Activated CD8-positive, alpha-beta memory T cell treated with anti-CD3 and anti-CD28 coated beads, Interleukin-2, amount 50 U/mL, for 4 hours (primary cell): ENCODE results near the gene RAP1GDS1.
"Not testable (repeated sequence)": the region's sequence is repeated elsewhere in the genome, so short reads cannot be mapped to it uniquely, and the experiment has no call there.

Source experiments
- DNase-seq: peaks from one replicate; pipeline ENCODE4 v3.0.0-alpha.2; 2020

The RAP1GDS1 gene

GRCh38 chr4:98260579-98261404, at the start of gene RAP1GDS1:
RAP1GDS1 (plus strand) TSS chr4:98261384; CDS start chr4:98261566, 182 bp downstream.
- DNase-seq = peak; percentile 93

GRCh38 chr4:98222306-98222705, 38.9 kb upstream of the RAP1GDS1 start:
- DNase-seq = no peak

DNA sequence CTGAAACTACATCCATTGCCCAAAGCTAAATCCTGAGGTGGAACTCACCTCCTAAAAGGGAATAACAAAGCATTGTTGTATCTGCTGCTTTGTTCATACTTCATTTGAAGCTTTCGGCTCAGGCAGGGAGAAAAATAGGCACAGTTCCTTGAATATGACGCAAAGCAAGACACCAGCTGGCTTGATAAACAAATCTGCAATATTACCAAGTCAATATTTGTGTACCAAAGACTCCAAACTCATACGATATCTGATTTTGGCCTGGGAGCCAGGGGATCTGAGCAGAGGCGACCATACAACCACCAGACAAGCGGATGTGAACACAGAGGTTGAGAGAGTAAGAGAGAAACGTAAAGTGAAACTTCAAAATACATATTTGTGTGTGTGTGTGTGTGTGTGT, 34.8 kb upstream of the RAP1GDS1 start:
- DNase-seq = no peak

- no peak for DNase-seq
Observed at GRCh38 chr4:98230961-98231360, 30.2 kb upstream of the RAP1GDS1 start.

DNA sequence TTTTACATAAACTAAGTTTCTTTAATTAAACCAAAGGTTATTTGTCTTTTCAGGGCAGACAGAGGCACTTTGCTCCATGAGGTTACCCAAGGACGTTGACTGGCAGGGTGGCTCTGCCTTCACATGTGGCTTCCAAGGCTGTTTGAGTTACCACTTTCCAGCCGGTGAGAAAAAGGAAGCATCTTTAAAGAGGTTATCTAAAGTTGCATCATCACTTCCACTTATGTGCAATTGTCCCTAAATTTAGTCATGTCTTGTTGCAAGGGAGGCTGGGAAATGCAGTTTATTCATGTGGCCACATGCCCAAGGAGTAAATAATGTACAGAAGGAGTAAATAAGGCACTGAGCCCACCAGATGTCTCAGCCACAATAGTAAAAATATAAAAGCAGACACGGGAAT, 29.0 kb upstream of the RAP1GDS1 start:
- no peak for DNase-seq

GRCh38 chr4:98237204-98237603, 24.0 kb upstream of the RAP1GDS1 start:
- DNase-seq = no peak

- no peak for DNase-seq
Observed at GRCh38 chr4:98242063-98242462, 19.1 kb upstream of the RAP1GDS1 start.

DNA sequence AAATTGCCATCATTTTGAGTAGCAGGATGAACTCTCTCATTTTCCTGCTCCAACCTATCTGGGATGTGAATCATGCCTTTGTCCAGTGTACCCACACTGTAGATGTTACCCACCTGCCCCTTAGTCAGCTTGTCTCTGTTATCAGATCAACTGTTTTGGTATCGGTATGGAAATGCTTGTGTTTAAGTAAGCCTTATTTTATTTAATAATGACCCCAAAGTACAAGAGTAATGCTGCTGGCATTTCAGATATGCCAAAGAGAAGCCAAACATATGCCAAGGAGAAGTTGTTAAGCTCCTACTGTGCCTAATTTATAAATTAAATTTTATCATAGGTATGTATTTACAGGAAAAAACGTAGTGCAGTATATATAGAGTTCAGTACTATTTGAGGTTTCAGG, 18.6 kb upstream of the RAP1GDS1 start:
- DNase-seq = no peak

- DNase-seq = no peak
Observed at GRCh38 chr4:98245226-98245625, 16.0 kb upstream of the RAP1GDS1 start.

DNA sequence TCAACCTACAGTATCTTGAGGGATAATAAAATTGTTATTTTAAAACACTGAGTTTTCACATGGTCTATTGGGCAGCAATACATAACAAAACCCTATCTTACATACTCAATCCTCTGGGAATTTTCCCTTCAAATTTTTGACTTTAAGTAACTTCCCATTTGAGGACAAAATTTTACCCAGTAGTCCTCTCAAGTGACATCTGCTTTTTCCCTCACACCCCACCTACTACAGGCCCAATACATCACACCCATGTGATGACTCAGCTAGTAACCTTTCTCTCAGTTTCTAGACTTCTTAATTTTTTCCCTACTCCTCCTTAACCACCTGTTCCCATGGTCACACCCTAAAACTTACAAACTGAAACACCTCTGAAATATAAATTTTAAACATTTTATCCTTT, 12.2 kb upstream of the RAP1GDS1 start:
- DNase-seq = no peak

GRCh38 chr4:98249831-98250230, 11.4 kb upstream of the RAP1GDS1 start:
- no peak for DNase-seq

- no peak for DNase-seq
Observed at GRCh38 chr4:98253499-98253898, 7.7 kb upstream of the RAP1GDS1 start.

DNA sequence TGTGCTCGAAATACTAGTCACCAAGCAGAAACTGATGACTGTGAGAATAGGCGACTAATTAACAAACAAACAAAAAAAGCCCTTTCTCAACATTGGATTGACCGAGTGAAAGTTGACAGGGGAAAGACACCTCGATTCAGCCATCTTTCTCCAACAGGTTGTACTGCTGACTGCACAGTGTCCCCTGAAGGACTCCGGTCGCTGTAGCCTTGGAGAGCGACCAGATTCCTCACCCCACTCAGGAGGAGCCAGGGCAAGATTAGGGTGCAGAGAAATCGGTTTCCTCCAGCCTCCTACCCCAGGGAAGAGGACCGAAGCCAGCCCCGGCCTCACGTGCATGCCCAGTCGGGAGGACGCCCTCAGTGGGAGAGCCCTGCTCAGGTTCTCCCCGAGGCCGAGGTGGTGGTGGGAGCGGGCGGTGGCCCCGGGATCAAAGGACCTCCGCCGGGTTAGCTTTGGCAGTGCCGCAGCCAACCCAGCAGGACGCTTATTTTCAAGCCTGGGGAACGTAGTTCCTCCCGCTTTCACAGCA, 1.1 kb upstream of the RAP1GDS1 start:
- no peak for DNase-seq

DNA sequence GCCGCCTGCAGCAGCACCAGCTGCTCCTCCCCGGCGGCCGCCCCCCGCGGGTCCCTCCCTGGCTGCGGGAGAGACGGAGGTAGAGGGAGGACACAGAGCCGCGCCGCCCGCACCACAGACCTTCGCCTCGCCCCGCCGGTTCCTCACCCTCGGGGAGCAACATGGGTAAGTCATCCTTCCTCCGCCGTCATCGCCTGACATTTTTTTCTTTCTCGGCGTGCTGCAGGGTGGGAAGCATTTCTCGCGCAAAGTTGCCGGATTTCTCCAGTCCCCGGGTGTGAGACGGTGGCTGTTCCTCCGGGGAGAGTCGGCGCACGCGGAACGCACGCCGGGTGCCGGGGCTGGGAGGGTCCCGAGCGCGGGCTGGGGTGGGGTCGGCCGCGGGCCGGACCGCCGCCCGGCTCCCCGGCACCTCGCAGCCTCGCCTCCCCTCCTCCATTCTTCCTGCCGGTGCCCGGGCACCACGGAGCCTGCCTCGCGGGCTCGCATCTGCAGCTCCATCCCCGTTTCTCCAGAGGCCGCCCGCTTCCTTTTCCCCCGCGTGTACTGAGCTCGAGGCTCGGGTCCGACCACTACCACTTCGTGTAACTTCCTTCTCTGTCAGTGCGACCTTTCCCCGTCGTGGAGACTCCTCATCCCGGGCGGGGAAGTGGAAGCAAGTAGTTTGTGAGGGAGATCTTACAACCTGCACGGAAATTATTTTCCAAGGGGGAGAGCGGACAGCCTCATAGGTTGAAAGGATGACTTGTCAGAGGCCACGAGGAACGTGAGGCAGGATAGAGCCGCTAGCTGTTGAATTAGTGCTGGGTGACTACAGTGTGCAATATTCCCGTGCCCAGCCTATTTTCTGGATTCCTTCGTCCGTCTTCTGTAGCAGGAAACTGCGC, 464 bp downstream of the RAP1GDS1 start:
- no peak for DNase-seq

- no peak for DNase-seq
Observed at GRCh38 chr4:98262431-98262830, 1.2 kb downstream of the RAP1GDS1 start.

DNA sequence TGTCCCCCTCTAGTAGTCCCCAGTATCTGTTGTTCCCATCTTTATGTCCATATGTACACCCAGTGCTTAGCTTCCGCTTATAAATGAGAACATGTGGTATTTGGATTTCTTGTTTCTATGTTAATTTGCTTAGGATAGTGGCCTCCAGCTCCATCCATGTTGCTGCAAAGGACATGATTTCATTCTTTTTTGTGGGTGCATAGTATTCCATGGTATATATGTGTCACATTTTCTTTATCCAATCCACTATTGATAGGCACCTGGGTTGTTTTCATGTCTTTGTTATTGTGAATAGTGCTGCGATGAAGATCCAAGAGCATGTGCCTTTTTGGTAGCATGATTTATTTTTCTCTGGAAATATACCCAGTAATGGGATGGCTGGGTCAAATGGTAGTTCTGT, 6.3 kb downstream of the RAP1GDS1 start:
- no peak for DNase-seq

GRCh38 chr4:98275145-98275544, 14.0 kb downstream of the RAP1GDS1 start:
- no peak for DNase-seq

DNA sequence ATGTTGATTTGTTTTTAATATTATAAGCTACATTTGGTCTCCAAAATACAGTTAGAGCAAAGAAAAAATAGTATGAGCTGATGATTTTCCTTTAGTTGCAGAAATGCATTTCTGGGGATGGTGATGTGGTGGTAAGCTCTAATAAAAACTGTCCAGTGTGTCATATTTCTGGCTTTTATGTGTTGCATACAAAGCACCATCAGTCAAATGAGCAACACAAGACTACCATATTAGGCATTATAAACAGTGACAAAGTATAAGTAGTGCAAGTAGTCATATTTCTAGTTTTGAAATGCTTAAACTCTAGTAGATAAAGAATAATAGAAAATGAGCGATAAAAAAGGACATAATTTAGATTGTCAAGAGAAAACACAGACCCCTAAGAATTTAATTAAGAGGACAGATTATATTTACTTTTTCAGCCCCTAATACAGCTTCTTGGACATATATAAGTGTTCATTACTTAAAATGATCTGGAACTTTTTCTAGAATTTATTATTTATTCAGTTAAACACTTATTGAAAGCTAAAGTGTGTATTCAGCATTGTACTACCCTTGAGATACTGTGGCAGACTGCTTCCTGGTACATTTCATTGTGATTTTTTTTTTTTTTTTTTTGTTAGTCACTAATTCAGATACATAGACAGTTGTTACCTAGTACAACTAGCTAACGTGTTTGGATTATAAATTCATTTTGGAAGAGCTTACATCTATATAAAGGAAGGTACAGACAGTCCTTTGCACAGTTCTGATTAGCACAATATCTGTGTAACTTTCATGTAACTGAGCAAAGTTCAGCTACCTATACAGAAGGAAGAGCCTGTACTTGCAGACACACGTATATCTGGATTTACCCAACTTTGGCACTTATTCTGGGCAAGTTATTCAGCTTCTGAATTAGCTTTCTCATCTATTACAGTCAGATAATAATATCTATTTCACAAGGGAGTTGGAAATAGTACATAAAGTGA, 22.3 kb downstream of the RAP1GDS1 start:
- no peak for DNase-seq

DNA sequence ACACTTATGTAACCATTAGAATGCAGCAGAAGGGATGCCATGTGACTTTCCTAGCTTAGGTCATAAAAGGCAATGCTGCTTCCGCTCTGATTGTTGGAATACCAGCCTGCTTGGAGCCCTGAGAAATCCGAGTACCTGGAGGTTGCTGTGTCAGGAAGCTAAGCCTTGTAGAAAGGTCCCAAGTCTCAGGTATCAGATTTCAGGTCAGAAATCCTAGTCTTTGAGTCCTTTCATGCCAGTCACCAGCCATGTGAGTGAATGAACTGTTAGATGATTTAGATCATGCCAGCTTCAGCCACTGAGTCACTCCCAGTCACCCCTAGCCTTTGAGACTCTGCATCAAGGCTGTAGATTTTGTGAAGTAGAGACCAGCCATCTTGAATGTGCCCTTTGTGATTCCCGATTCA, 23.5 kb downstream of the RAP1GDS1 start:
- DNase-seq = no peak

- no peak for DNase-seq
Observed at GRCh38 chr4:98285676-98286075, 24.5 kb downstream of the RAP1GDS1 start.

DNA sequence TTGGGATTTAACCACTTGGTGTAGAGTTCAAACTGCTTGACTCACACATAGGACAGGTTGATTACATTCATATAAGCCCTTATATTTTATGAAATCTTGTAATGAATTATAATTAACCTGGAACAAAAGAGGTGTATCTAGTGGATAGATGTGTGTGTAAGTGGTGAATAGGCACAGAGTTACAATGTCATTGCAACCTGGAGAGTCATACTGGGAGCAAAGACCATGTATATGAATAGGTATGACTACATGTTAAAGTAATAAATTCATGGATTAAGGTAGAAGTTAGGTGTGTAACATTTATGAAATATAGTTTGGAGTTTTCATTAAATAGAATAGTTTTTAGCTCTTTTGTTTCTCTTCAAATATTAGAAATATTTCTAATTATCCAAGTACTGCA, 26.1 kb downstream of the RAP1GDS1 start:
- no peak for DNase-seq

GRCh38 chr4:98288671-98289070, 27.5 kb downstream of the RAP1GDS1 start:
- not testable (repeated sequence) for DNase-seq

DNA sequence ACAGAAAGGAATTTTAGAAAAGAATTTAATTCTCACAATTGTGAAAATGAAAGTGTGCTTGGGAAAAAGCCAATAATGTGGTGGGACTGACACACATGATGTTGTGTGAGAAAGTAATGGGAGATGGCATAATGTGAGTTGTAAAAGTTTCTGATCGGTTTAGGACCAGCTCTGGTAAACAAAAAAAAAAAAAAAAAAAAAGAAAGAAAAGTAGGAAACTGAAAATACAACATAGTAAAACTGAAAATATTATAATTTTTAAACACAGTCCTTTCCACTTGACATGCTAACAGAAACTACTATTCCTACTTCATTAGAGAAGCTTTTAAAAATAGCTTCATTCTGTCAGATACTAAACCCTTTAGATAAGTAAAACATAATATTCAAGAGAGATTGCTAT, 28.2 kb downstream of the RAP1GDS1 start:
- DNase-seq = no peak
